HUES48 (cell line): ENCODE data around the gene CRYGC.
"Not testable (repeated sequence)": the region's sequence is repeated elsewhere in the genome, so short reads cannot be mapped to it uniquely, and the experiment has no call there.

Experiments
- H3K27ac ChIP-seq: one replicate; pipeline ENCODE4 v1.7.0; 2013; ENCODE audit warnings: low read depth, low read length, inconsistent platforms
- H3K27me3 ChIP-seq: 2 replicates; pipeline ENCODE4 v1.6.1; 2013; ENCODE audit warnings: mild to moderate bottlenecking, low read length; ENCODE audit not compliant: control insufficient read depth, insufficient read depth
- H3K36me3 ChIP-seq: 2 replicates; pipeline ENCODE4 v1.6.1; 2013; ENCODE audit warnings: low read length; ENCODE audit not compliant: control insufficient read depth, insufficient read depth
- H3K4me1 ChIP-seq: 2 replicates; pipeline ENCODE4 v1.6.1; 2013; ENCODE audit warnings: mild to moderate bottlenecking, low read length; ENCODE audit not compliant: control insufficient read depth, insufficient read depth
- H3K4me3 ChIP-seq: 2 replicates; pipeline ENCODE4 v1.5.1; 2013; ENCODE audit warnings: mild to moderate bottlenecking, low read depth, low read length
- H3K9ac ChIP-seq: 2 replicates; pipeline ENCODE4 v1.6.1; 2013; ENCODE audit warnings: mild to moderate bottlenecking, low read depth, low read length, moderate library complexity
- H3K9me3 ChIP-seq: 2 replicates; pipeline ENCODE4 v1.6.1; 2013; ENCODE audit warnings: low read length; ENCODE audit not compliant: control insufficient read depth, insufficient read depth

Gene CRYGC

GRCh38 chr2:208135794-208136715 lies 6.4 kb upstream of the CRYGC start:
- H3K27ac ChIP-seq: no peak overlapping the region
- H3K4me3 ChIP-seq: no peak overlapping the region

GRCh38 chr2:208134928-208135586 lies 5.4 kb upstream of the CRYGC start:
- H3K36me3 ChIP-seq: no peaks in the 10 kb centered on the region
- no peak overlapping the region for H3K4me3 ChIP-seq
- H3K27me3 ChIP-seq: no peaks in the 10 kb centered on the region
- H3K27ac ChIP-seq: no peak overlapping the region
- no peak overlapping the region for H3K9ac ChIP-seq
- no peaks in the 10 kb centered on the region for H3K4me1 ChIP-seq
- H3K9me3 ChIP-seq: peaks cover 6% of the 10 kb centered on the region; the same call in 1 of the 2 replicates

More at GRCh38 chr2:208135794-208136715, 6.4 kb upstream of the CRYGC start:
- Histone ChIP-seq H3K36me3 (no peaks in the 10 kb centered on the region), H3K4me1 (no peaks in the 10 kb centered on the region), H3K9ac (no peak overlapping the region), H3K27me3 (no peaks in the 10 kb centered on the region), H3K9me3 (peaks cover 6% of the 10 kb centered on the region; the same call in 1 of the 2 replicates)

GRCh38 chr2:208130712-208131110 lies 1.1 kb upstream of the CRYGC start:
- Histone ChIP-seq H3K9me3 (no peaks in the 10 kb centered on the region), H3K27ac (no peak overlapping the region), H3K4me1 (no peaks in the 10 kb centered on the region), H3K9ac (no peak overlapping the region), H3K4me3 (no peak overlapping the region), H3K36me3 (no peaks in the 10 kb centered on the region), H3K27me3 (no peaks in the 10 kb centered on the region)

- Histone ChIP-seq H3K27me3 (no peaks in the 10 kb centered on the region), H3K4me3 (no peak overlapping the region), H3K9me3 (no peaks in the 10 kb centered on the region), H3K9ac (no peak overlapping the region), H3K4me1 (peaks cover 4% of the 10 kb centered on the region; the same call in 1 of the 2 replicates), H3K27ac (no peak overlapping the region), H3K36me3 (no peaks in the 10 kb centered on the region)
These were observed 1.5 kb downstream of the CRYGC start for GRCh38 chr2:208128136-208128535.

GRCh38 chr2:208127090-208127489 lies 2.5 kb downstream of the CRYGC start:
- Histone ChIP-seq H3K27me3 (no peaks in the 10 kb centered on the region), H3K9ac (no peak overlapping the region), H3K4me3 (no peak overlapping the region)

GRCh38 chr2:208125251-208125650 lies 4.4 kb downstream of the CRYGC start:
- Histone ChIP-seq H3K36me3 (no peaks in the 10 kb centered on the region), H3K9ac (no peak overlapping the region), H3K4me3 (no peak overlapping the region), H3K27ac (no peak overlapping the region), H3K4me1 (peaks cover 4% of the 10 kb centered on the region; the same call in 1 of the 2 replicates), H3K9me3 (no peaks in the 10 kb centered on the region), H3K27me3 (no peaks in the 10 kb centered on the region)

More at GRCh38 chr2:208127090-208127489, 2.5 kb downstream of the CRYGC start:
- Histone ChIP-seq H3K27ac (no peak overlapping the region), H3K36me3 (no peaks in the 10 kb centered on the region), H3K4me1 (peaks cover 4% of the 10 kb centered on the region; the same call in 1 of the 2 replicates), H3K9me3 (no peaks in the 10 kb centered on the region)

GRCh38 chr2:208124013-208124715 lies 5.5 kb downstream of the CRYGC start, which contains the start of gene CRYGD:
Gene CRYGD, minus strand, starts transcription at chr2:208124524. Its CDS starts 51 bp downstream, at chr2:208124473.
- not testable (repeated sequence) for H3K9me3 ChIP-seq, H3K36me3 ChIP-seq, H3K4me1 ChIP-seq, H3K9ac ChIP-seq, H3K27me3 ChIP-seq, H3K27ac ChIP-seq
- peak within 1 kb of the TSS; percentile 46 for H3K4me3 ChIP-seq

- Histone ChIP-seq H3K9me3 (no peaks in the 10 kb centered on the region), H3K4me1 (peaks cover 4% of the 10 kb centered on the region; the same call in 1 of the 2 replicates), H3K9ac (no peak overlapping the region), H3K4me3 (no peak overlapping the region), H3K36me3 (no peaks in the 10 kb centered on the region), H3K27me3 (no peaks in the 10 kb centered on the region), H3K27ac (no peak overlapping the region)
These were observed 7.4 kb downstream of the CRYGC start for GRCh38 chr2:208122248-208122647.

- H3K9ac ChIP-seq: no peak overlapping the region
- H3K27me3 ChIP-seq: no peaks in the 10 kb centered on the region
- peaks cover under 1% of the 10 kb centered on the region; the same call in 1 of the 2 replicates for H3K4me1 ChIP-seq
- H3K27ac ChIP-seq: no peak overlapping the region
- no peak overlapping the region for H3K4me3 ChIP-seq
- H3K9me3 ChIP-seq: no peaks in the 10 kb centered on the region
- H3K36me3 ChIP-seq: no peaks in the 10 kb centered on the region
These were observed 10.7 kb downstream of the CRYGC start for GRCh38 chr2:208118918-208119317.

GRCh38 chr2:208117390-208117789 lies 12.2 kb downstream of the CRYGC start:
- not testable (repeated sequence) for H3K27ac ChIP-seq, H3K36me3 ChIP-seq, H3K27me3 ChIP-seq, H3K9ac ChIP-seq, H3K9me3 ChIP-seq, H3K4me3 ChIP-seq
- peaks cover 13% of the 10 kb centered on the region for H3K4me1 ChIP-seq
